Activated T-cell treated with anti-CD3 and anti-CD28 coated beads for 4 hours (primary cell): ENCODE data around the gene KCNJ11.

Experiments
- DNase-seq: peaks from one replicate; pipeline ENCODE4 v3.0.0-alpha.2; 2020

The KCNJ11 gene

DNA sequence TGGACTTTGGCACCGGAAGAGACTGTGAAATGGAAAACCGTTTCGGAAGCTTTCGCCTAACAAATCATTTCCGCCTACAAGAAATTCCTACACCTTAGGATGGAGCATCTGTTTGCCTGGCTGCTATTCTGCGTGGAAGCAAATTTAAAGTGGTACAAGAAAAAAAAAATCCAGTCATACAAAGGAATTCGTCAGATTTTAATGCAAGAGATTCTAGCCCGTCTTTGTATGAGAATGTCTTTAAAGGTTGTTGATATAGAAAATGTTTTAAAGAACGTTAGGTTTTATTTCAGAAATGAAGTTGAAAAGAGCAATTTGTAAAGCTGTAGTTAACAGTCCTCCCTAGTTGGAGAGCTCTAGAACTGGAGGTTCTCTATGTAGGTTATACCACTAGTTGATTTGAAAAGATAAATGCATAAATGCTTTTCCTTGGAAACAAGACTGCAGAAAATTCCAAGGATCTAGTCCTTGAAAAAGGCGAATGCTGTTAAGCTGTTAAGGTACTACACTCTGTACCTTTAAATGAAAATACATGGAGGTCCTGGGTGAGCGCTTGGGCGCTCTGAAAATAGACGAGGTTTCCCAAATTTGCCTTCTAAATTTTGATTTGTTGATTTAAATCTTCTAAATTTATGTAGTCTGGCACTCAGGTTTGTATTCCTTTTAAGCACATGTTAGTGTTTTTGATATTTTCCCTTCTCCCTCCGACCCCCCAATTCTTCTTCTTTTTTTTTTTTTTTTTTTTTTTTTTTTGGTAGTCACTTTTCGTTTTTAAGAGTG lies 34.4 kb downstream of the KCNJ11 start:
- no peak for DNase-seq

DNA sequence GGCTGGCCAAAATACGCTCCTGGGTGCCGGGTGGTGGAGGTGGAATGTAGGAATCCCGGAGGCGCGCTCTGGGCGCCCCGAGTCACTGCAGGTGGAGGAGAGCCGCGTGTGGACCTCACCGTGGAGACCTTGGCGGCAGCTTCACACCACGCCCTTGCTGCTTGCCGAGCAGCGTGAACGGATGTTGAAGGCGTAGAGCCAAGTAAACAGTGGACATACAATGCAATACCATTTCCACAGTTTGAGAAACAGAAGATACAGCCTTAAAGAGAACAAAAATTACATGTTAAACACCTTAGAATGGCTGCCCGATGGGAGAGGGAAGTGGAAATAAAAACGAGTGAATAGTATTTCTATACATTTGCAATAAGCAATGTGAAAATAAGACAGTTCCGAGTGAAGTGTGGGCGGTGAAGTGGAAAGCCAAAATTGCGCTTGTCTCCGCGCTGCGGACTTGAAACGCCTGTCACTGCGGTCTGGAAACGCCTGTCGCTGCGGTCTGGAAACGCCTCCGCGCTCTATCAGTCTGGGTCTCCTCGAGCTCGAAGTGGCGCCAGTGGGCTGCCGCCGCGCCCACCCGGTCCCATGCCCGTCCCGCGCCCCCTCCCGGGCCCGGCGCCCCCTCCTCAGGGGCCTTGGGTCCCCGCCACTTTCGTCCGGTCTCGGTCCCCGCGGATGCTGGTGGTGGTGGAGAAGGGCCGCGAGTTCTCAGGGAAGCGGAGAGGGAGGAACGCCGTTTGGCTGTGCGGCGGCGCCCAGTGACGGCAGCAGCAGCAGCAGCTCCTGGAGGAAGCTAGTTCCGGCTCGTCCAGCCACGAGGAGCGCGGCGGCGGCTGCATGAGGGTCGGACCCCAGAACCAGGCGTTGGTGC lies 35.3 kb downstream of the KCNJ11 start:
- peak; percentile 58 for DNase-seq

GRCh38 chr11:17351510-17352176 lies 36.8 kb downstream of the KCNJ11 start, which contains the start of gene NCR3LG1:
Gene NCR3LG1, plus strand, starts transcription at chr11:17351800. Its CDS starts 170 bp downstream, at chr11:17351970.
- peak; percentile 53 for DNase-seq

GRCh38 chr11:17351172-17351509 lies 37.3 kb downstream of the KCNJ11 start:
- DNase-seq = no peak

DNA sequence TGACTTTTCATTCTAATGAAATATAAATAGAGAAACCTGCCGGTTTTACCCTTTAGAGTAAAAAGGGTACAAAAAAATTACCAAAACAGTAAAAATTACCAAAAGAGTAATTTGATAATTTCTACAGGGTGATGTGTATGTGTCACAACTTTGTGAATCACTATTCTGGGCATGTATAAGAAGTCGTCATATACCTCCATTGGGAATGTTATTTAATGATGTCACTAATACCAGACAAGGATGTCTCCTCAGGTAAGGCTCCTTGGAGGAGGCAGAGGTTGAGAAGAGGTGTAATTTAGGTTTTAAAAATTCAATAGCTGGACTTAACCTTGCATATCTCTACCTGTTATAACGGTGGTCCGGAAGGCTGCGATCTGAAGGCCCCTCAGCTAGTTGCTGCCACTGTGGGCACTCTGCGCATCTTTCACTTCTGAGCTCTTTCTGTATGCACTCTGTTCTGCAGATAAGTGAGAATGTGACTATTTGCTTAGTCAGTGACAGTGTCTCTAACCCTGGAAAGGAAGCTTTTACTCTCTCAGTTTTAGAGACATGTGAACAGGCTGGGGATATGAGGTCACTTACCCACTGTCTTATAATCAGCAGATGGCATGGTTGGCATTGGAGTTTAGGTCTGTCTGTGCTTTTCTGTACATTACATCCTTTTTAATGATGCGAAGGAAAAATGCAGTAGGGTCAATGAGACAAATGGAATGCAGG lies 37.8 kb downstream of the KCNJ11 start:
- no peak for DNase-seq

GRCh38 chr11:17347676-17348075 lies 40.8 kb downstream of the KCNJ11 start:
- no peak for DNase-seq

DNA sequence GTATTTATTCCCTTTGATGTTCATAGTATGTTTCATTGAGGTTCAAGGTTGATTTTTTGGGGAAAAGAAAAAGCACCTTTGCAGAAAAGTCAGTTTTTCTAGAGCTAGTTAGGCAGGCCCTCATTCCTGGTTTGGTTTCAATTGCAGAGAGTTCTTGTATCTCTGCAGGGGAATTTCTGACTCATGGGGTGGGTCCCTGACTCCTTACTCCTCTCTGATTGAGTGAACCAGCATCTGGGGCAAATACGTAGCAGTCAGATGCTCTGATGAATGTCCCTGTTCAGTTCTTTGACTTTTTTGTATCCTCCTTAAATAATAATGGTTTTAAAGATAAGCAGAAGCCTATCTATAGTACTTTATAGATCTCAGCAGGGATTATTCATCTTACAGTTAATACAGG lies 44.6 kb downstream of the KCNJ11 start:
- DNase-seq = no peak

DNA sequence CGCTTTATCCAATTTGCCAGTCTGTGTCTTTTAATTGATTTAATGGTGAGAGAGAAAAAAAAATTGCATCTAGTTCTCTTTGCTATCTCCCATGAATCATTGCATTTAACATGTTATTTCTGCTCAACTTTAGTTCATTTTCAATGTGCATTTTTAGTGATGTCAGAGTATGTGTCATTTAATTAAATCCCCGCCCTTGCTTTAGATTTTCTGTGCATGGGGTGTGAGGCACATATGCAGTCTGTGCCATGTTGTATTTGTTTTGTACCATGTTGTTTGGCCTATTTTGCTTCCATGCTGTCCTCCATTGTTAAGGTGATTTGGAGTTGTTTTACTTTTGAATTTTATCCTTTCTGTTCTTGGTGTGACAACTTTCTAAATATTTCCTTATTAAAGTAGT lies 45.2 kb downstream of the KCNJ11 start:
- DNase-seq = no peak
